GM19467 (cell line): ENCODE results near the gene KDM7A.
"Not testable (repeated sequence)": the region's sequence is repeated elsewhere in the genome, so short reads cannot be mapped to it uniquely, and the experiment has no call there.

Experiments
- ATAC-seq: cut with Tn5 transposase; IDR thresholded peaks from one replicate; pipeline ENCODE4 v1.9.1; 2021; ENCODE audit warnings: mild to moderate bottlenecking, moderate library complexity; ENCODE audit not compliant: unreplicated experiment

The KDM7A gene

GRCh38 chr7:140160308-140160707 lies 16.5 kb downstream of the KDM7A start:
- no peak for ATAC-seq

- no peak for ATAC-seq
Measured at GRCh38 chr7:140159497-140159896, 17.3 kb downstream of the KDM7A start.

DNA sequence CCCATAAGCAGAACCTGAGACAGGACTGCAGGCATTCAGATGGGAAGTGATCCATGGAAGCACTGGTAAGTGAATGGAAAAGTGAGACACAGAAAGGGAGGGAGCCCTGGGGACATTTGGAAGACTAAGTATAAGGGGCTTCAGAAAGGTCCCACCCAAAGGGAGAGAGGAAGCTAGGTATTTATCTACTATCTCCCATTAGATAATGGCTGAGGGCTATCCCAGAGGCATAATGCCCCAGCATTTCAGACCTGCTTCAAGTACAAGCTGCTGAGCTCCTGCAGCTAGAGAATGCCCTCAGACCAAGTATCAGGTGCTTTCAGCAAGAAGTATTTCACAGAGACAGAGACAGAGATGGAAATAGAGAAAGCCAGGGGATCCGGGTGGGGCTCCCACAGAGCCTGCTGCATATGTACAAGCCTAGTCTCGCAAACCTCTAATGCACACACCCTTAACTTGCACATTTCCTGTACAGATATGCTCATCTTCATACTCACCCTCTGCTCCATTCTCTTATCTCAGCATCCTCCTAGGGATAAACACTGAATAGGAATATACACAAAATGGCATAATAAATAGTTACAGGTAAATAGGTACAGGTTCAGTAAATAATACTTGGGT lies 20.2 kb downstream of the KDM7A start:
- ATAC-seq: no peak

- no peak for ATAC-seq
Measured at GRCh38 chr7:140155428-140155827, 21.4 kb downstream of the KDM7A start.

DNA sequence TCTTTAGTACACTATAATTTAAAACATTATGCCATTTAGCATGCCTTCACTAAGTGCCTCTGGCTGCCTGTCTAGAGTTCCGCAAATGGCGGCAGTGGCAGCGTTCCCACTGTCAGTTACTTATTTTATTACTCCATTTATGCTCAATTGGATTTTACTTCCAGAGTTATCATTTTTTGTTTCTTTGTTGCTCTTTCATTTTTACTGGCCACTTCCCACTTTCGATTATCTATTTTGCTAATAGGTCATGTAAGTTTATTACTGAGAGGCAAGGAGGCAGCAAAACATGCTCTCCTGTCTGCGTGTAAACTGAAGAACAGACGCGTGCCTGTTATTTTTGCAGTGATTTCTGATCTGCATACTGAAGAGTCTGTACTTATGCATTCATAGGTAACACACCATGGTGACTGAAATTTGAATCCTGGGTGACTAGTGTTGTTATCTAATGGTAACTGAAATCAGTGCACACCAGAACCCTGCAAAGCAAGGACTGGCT lies 23.1 kb downstream of the KDM7A start:
- no peak for ATAC-seq

DNA sequence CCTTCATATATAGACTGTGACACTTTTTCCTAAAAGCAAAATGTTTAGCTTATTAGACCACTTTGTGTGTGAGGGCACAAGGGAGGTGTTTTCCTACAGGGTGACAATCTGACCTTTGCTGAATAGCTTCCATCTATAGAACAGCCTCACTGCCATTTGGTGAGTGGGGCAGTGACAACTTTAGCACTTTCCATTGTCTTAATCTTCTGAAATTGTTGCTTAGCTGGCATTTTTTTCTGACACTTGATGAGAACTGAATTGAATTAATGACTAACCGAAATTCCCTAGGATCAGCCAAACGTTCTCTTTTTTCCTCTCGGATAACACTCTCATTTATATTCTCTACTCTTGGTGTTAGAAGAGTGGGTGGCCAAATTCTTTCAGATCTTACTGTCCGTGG lies 30.2 kb downstream of the KDM7A start:
- ATAC-seq: no peak

GRCh38 chr7:140145709-140146108 lies 31.1 kb downstream of the KDM7A start:
- ATAC-seq: no peak

DNA sequence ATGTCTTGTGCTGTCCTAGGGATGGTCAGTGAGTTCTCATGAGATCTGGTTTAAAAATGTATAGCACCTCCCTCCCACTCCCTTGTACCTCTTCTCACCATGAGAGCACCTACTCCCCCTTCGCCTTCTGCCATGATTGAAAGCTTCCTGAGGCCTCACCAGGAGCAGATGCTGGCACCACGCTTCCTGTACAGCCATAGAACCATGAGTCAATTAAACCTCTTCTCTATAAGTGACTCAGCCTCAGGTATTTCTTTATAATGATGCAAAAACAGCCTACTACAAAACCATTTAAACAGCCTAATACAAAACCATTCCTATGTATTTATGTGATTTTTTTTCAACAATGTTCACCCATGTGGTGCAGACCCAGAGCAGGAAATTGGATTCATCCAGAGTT lies 32.0 kb downstream of the KDM7A start:
- ATAC-seq: no peak

DNA sequence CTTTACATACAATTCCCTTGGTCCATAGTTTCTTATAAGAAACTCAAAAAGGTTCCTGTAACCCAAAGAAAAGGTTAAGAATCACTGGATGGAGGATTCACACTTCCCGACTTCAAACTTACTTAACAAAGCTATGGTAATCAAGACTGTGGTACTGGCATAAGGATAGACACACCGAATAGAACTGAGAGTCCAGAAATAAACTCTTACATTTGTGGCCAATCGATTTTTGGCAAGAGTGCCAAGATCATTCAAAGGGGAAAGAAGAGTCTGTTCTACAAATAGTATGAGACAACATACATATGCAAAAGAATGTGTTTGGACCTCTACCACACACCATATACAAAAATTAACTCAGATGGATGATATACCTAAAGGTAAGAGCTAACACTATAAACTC lies 32.8 kb downstream of the KDM7A start:
- ATAC-seq: no peak

- no peak for ATAC-seq
Measured at GRCh38 chr7:140142031-140142430, 34.8 kb downstream of the KDM7A start.

DNA sequence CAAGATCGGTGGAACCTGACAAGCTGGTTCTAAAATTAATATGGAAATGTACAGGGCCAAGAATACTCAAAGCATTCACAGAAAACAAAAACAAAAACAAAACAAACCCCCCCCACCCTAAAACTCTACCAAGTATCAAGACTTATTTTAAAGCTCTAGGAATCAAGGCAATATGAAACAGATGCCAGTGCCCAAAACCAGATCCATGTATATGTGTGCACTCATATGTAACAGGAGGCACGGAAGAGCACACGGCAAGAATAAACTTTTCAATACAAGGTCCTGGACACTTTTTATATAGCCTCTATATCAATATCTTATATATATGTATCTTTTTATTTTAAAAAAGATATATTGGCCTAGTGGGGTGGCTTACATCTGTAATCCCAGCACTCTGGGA lies 35.5 kb downstream of the KDM7A start:
- ATAC-seq: no peak

DNA sequence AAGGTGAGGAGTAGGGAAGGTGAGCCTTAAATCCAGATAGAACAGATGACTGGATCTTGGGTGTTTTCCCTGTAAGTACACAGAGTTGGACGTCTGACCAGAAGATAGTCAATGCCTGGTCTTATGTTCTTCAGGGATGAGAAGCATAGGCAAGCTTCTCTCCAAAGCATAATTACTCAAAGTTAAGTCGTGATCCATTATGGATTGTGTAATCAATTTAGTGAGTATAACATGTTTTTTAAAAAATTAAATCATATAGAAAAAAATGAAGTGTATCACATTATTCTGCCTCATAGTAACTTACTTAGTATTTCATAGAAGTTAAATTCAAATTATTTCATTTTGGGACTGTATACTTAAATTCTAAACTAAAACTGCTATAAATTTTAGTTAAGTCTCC lies 39.7 kb downstream of the KDM7A start:
- no peak for ATAC-seq

- ATAC-seq: no peak
Measured at GRCh38 chr7:140136073-140136472, 40.7 kb downstream of the KDM7A start.

DNA sequence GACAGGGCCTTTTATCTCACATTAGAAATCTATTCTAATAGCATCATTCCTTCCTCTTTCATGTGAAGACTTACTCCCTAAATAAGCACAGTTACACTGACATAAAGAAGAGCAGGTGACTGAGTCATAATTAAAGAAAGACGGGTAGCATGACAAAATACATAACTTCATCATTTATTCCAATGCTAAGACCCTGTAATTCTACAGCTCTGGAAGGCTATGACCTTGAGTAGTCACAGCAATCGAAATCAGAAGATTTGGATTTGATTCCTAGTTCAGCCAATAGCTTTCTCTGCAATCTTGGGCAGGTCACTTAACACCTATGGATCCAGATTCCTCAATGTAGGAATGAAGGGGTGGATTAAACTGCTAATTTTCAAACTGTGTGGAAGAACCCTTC lies 42.7 kb downstream of the KDM7A start:
- no peak for ATAC-seq

- no peak for ATAC-seq
Measured at GRCh38 chr7:140127360-140128127, 49.2 kb downstream of the KDM7A start.

DNA sequence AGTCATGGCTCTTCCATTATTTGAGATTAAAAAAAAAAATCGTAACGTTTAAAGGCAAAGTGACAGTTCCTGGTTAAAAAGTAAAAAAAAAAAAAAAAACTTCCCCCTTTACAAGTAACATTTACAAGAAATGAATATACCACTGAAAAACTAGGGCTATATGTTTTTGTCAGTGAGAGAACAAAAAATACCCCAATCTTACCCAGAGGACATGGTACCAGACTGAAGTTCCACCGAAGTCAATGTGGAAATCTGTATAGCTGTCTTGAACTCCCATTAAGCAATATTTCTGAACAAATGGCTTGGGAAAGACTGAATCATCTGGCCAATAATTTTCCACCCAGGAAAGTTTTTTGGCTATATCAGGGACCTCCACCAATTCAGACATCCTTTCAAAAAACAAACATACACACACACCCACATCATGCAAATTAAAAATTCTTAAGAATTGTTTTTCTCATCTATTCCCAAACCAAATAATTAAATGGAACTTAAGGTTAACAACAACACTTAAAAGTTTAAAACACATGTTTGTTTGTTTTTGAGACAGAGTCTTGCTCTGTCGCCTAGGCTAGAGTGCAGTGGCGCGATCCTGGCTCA lies 50.2 kb downstream of the KDM7A start:
- ATAC-seq: no peak

DNA sequence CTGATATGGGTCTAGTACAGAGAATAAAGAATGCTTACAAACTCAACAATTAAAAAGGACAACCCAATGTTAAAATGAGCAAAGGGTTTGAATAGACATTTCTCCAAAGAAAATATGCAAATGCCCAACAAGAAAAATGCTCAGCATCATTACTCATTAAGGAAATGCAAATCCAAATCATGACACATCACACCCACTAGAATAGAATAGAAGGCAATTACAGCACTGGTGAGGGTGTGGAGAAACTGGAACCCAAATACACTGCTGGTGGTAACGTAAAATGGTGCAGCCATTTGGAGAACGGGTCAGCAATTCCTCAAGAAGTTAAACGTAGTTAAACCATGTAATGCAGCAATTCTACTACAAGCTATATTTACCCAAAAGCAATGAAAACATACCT lies 53.8 kb downstream of the KDM7A start:
- no peak for ATAC-seq

DNA sequence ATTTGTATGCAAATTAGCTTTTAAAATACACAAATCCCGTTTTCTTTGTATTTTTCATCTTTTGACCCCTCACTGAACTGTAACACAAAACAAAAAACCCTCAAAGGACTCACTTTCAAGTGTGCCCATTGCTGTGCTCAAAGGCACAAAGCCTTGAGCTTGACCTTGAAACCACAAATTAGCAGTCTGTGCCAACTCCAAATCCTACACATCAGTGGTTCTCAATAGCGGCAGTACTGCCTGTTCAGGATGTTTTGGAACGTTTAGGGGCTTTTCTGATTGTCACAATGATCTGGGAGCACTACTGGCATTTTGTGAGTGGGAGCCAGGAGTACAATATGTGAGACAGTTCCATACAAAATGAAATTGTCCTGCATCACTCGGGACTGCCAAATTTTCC lies 55.5 kb downstream of the KDM7A start:
- ATAC-seq: no peak

DNA sequence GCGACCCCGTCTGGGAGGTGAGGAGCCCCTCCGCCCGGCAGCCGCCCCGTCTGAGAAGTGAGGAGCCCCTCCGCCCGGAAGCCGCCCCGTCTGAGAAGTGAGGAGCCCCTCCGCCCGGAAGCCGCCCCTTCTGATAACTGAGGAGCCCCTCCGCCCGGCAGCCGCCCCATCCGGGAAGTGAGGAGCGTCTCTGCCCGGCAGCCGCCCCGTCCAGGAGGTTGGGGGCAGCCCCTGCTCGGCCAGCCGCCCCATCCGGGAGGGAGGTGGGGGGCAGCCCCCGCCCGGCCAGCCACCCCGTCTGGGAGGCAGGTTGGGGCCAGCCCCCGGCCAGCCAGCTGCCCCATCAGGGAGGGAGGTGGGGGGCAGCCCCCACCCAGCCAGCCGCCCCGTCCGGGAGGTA lies 62.0 kb downstream of the KDM7A start:
- not testable (repeated sequence) for ATAC-seq

GRCh38 chr7:140108777-140109176 lies 68.0 kb downstream of the KDM7A start:
- ATAC-seq: not testable (repeated sequence)

- ATAC-seq: no peak
Measured at GRCh38 chr7:140096459-140096858, 80.3 kb downstream of the KDM7A start.

DNA sequence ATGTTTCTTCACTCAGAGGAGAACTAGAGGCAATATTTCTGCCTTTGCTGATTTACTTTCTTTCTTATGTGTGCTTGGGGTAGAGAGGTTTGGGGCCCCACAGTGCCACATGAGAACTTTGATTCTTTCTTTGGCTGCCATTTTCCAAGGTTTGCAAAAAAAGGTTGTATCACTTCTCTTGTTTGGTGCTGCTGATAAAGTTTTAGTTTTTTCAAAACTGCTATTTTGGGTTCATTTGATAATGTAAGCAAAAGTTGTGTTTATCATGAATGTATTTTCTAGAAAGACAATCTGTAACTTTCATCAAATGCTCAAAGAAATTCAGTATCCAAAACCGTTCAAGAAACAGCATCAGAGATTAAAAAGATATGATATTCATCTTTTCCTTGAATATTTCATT lies 83.4 kb downstream of the KDM7A start:
- no peak for ATAC-seq
